MM.1S (cell line): ENCODE measurements around the gene PITX3.
"Not testable (repeated sequence)": the region's sequence is repeated elsewhere in the genome, so short reads cannot be mapped to it uniquely, and the experiment has no call there.

Experiments used
- EZH2 ChIP-seq: fragments of 300-600 bp; sonication (generic); optimal IDR thresholded peaks from 2 replicates; pipeline ENCODE3; 2017; ENCODE audit warnings: low read depth, mild to moderate bottlenecking, antibody characterized with exemption, low read length, mixed read lengths
- EZH2phosphoT487 ChIP-seq: fragments of 300-600 bp; sonication (generic); IDR thresholded peaks from 2 replicates; pipeline ENCODE4 v1.6.1; 2018; ENCODE audit warnings: antibody characterized with exemption, low read length
- TF ChIP-seq, protein P1 (sequence below): fragments of 300-600 bp; sonication (generic); IDR thresholded peaks from 2 replicates; pipeline ENCODE4 v1.5.1; 2016; ENCODE audit warnings: antibody characterized with exemption, low read length, mixed read lengths

DNA sequence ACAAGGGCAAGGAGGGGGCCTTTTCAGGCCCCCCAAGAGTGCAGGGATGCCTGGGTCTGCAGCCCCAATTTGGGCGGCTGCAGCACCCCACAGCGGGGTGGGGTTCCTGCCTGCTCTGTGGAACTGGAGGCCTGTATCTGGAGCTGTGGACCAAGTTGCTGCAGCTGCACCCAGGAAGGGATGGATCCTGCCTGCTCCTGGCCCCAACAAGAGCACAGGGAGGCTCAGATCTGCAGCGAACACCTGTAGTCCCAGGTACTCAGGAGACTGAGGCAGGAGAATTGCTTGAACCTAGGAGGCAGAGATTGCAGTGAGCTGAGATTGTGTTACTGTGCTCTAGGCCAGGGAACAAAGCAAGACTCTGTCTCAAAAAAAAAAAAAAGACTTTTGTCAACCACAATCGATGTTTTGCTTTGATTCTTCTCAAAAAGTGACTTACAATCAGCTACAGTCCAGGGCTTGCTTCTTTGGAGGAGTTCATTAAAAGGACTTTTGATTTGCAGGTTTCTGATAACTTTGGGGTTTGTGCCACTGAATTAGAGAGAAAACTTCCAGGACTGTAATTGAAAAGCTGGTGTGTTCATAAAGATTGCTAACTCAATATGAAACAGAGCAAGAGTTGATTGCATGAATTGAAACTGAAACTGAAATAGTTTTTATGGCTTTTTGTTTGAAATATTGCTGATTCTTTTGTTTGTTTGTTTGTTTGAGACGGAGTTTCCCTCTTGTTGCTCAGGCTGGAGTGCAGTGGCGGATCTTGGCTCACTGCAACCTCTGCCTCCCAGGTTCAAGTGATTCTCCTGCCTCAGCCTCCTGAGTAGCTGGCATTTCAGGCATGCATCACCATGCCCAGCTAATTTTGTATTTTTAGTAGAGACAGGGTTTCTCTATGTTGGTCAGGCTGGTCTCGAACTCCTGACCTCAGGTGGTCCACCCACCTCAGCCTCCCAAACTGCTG, 52.1 kb downstream of the PITX3 start:
- TF ChIP-seq, protein P1, sequence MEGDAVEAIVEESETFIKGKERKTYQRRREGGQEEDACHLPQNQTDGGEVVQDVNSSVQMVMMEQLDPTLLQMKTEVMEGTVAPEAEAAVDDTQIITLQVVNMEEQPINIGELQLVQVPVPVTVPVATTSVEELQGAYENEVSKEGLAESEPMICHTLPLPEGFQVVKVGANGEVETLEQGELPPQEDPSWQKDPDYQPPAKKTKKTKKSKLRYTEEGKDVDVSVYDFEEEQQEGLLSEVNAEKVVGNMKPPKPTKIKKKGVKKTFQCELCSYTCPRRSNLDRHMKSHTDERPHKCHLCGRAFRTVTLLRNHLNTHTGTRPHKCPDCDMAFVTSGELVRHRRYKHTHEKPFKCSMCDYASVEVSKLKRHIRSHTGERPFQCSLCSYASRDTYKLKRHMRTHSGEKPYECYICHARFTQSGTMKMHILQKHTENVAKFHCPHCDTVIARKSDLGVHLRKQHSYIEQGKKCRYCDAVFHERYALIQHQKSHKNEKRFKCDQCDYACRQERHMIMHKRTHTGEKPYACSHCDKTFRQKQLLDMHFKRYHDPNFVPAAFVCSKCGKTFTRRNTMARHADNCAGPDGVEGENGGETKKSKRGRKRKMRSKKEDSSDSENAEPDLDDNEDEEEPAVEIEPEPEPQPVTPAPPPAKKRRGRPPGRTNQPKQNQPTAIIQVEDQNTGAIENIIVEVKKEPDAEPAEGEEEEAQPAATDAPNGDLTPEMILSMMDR: not testable (repeated sequence)
- TF ChIP-seq EZH2phosphoT487, EZH2: not testable (repeated sequence)
